IPS-NIHi7 (cell line): Measurements from ENCODE around the gene DAPL1.
"Not testable (repeated sequence)": the region's sequence is repeated elsewhere in the genome, so short reads cannot be mapped to it uniquely, and the experiment has no call there.

Experiments
- DNase-seq: peaks from one replicate; pipeline ENCODE4 v3.0.0; 2012; ENCODE audit warnings: mixed read lengths; ENCODE audit errors: extremely low spot score

The DAPL1 gene

GRCh38 chr2:158822193-158822592 is 27.1 kb downstream of the DAPL1 start:
- DNase-seq = no peak

GRCh38 chr2:158823486-158824237 is 28.5 kb downstream of the DAPL1 start:
- DNase-seq = no peak

GRCh38 chr2:158825021-158825420 is 29.9 kb downstream of the DAPL1 start:
- no peak for DNase-seq

GRCh38 chr2:158826965-158827364 is 31.8 kb downstream of the DAPL1 start:
- DNase-seq = no peak

- DNase-seq = no peak
Measured at GRCh38 chr2:158828378-158829164, 33.5 kb downstream of the DAPL1 start.

- no peak for DNase-seq
Measured at GRCh38 chr2:158829167-158829566, 34.0 kb downstream of the DAPL1 start.

- no peak for DNase-seq
Measured at GRCh38 chr2:158830201-158830600, 35.1 kb downstream of the DAPL1 start.

GRCh38 chr2:158835431-158835830 is 40.3 kb downstream of the DAPL1 start:
- DNase-seq = no peak

GRCh38 chr2:158837645-158838044 is 42.5 kb downstream of the DAPL1 start:
- DNase-seq = no peak

- no peak for DNase-seq
Measured at GRCh38 chr2:158841850-158842249, 46.7 kb downstream of the DAPL1 start.

GRCh38 chr2:158845444-158845843 is 50.3 kb downstream of the DAPL1 start:
- no peak for DNase-seq

GRCh38 chr2:158845859-158846258 is 50.7 kb downstream of the DAPL1 start:
- DNase-seq = no peak

GRCh38 chr2:158847526-158847925 is 52.4 kb downstream of the DAPL1 start:
- not testable (repeated sequence) for DNase-seq

GRCh38 chr2:158848031-158848970 is 53.2 kb downstream of the DAPL1 start:
- not testable (repeated sequence) for DNase-seq

- not testable (repeated sequence) for DNase-seq
Measured at GRCh38 chr2:158860179-158860578, 65.1 kb downstream of the DAPL1 start.

GRCh38 chr2:158861626-158862025 is 66.5 kb downstream of the DAPL1 start:
- DNase-seq = not testable (repeated sequence)

- not testable (repeated sequence) for DNase-seq
Measured at GRCh38 chr2:158865469-158865868, 70.4 kb downstream of the DAPL1 start.
